ENCODE data around the gene TGM1. TPM values are rescaled to one million over a fixed set of nuclear protein-coding genes. Genes with fewer than 3 reads are reported as not detected.

TGM1 gene
- total and polyA plus RNA-seq, 7 donors, result 0.33 to 2.7 (median 0.89) TPM; not detected in 1

DNA sequence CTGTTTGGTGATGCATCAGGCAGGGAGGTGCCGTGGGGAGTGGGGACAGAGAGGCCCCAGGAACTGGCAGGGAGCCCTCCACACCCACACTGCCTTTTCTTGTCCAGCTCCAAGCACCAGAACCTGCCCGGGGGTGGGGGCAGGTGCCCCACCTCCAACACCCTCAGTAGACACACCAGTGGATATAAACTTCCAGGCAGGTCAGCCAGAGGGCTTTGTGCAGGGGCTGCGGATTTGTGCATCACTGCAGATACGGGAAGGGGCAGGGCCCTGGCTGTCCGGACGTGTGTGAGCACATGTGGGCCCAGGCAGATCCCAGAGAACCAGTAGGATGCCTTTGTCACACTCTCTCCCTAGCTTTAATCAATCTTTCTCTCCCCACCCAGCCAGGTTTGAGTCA, 1.3 kb upstream of the TGM1 start:
- intact Hi-C loops (cut with DNase I), result no loop called here
- no peaks in the 10 kb centered on the region for H3K4me1 ChIP-seq
- TF ChIP-seq POLR2A (IDR thresholded peaks at IDR 0.05), result no peak
- TF ChIP-seq, protein P1, sequence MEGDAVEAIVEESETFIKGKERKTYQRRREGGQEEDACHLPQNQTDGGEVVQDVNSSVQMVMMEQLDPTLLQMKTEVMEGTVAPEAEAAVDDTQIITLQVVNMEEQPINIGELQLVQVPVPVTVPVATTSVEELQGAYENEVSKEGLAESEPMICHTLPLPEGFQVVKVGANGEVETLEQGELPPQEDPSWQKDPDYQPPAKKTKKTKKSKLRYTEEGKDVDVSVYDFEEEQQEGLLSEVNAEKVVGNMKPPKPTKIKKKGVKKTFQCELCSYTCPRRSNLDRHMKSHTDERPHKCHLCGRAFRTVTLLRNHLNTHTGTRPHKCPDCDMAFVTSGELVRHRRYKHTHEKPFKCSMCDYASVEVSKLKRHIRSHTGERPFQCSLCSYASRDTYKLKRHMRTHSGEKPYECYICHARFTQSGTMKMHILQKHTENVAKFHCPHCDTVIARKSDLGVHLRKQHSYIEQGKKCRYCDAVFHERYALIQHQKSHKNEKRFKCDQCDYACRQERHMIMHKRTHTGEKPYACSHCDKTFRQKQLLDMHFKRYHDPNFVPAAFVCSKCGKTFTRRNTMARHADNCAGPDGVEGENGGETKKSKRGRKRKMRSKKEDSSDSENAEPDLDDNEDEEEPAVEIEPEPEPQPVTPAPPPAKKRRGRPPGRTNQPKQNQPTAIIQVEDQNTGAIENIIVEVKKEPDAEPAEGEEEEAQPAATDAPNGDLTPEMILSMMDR (IDR thresholded peaks at IDR 0.05), result no peak
- TF ChIP-seq POLR2AphosphoS5 (IDR thresholded peaks at IDR 0.05), result no peak
- no peak for TF ChIP-seq EP300 (IDR thresholded peaks at IDR 0.05)
- no peak overlapping the region for H3K4me3 ChIP-seq
- H3K27me3 ChIP-seq, result no peaks in the 10 kb centered on the region
- peaks cover 0 to 38% (median 0%) of the 10 kb centered on the region in 4 donors for H3K36me3 ChIP-seq
- no peak for DNase-seq
- H3K9me3 ChIP-seq, result no peaks in the 10 kb centered on the region
- H3K27ac ChIP-seq, result no peak overlapping the region
- WGBS, 2 donors, result 89 to 90% methylated on average over 6 of the region's 6 CpGs

GRCh38 chr14:24263848-24264247, 871 bp upstream of the TGM1 start:
- H3K36me3 ChIP-seq, result peaks cover 0 to 34% (median 0%) of the 10 kb centered on the region in 4 donors
- no peaks in the 10 kb centered on the region for H3K4me1 ChIP-seq
- no peak for DNase-seq
- no peak overlapping the region for H3K4me3 ChIP-seq
- 71 to 82% methylated on average over 6 of the region's 6 CpGs for WGBS, 2 donors
- H3K9me3 ChIP-seq, result no peaks in the 10 kb centered on the region
- intact Hi-C loops (cut with DNase I), result no loop called here
- H3K27ac ChIP-seq, result no peak overlapping the region
- no peaks in the 10 kb centered on the region for H3K27me3 ChIP-seq
- no peak for TF ChIP-seq EP300 (IDR thresholded peaks at IDR 0.05)
- TF ChIP-seq, protein P1 (IDR thresholded peaks at IDR 0.05), result no peak
- TF ChIP-seq POLR2AphosphoS5 (IDR thresholded peaks at IDR 0.05), result no peak
- TF ChIP-seq POLR2A (IDR thresholded peaks at IDR 0.05), result no peak

GRCh38 chr14:24261969-24262327, 1.0 kb downstream of the TGM1 start:
- TF ChIP-seq POLR2AphosphoS5 (IDR thresholded peaks at IDR 0.05), result no peak
- TF ChIP-seq, protein P1 (IDR thresholded peaks at IDR 0.05), result no peak
- no peak for TF ChIP-seq POLR2A (IDR thresholded peaks at IDR 0.05)
- no peak for TF ChIP-seq EP300 (IDR thresholded peaks at IDR 0.05)
- WGBS, 2 donors, result 94 to 95% methylated on average over 19 of the region's 19 CpGs
- no peak for DNase-seq
- H3K27ac ChIP-seq, result no peak overlapping the region
- no peaks in the 10 kb centered on the region for H3K4me1 ChIP-seq
- no peaks in the 10 kb centered on the region for H3K27me3 ChIP-seq
- intact Hi-C loops (cut with DNase I), result no loop called here
- H3K9me3 ChIP-seq, result no peaks in the 10 kb centered on the region
- H3K36me3 ChIP-seq, result peaks cover 0 to 16% (median 0%) of the 10 kb centered on the region in 4 donors
- no peak overlapping the region for H3K4me3 ChIP-seq

GRCh38 chr14:24261256-24261968, 1.6 kb downstream of the TGM1 start:
- Histone ChIP-seq H3K27ac (no peak overlapping the region), H3K4me1 (no peaks in the 10 kb centered on the region), H3K27me3 (no peaks in the 10 kb centered on the region), H3K9me3 (no peaks in the 10 kb centered on the region), H3K36me3 (peaks cover 0 to 11% (median 0%) of the 10 kb centered on the region in 4 donors), H3K4me3 (no peak overlapping the region)
- no peak for DNase-seq
- intact Hi-C loops (cut with DNase I), result no loop called here
- TF ChIP-seq POLR2AphosphoS5 (IDR thresholded peaks at IDR 0.05) (no peak), POLR2A (IDR thresholded peaks at IDR 0.05) (no peak), EP300 (IDR thresholded peaks at IDR 0.05) (no peak)
- TF ChIP-seq, protein P1 (IDR thresholded peaks at IDR 0.05), result no peak
- 90 to 93% methylated on average over 20 of the region's 20 CpGs for WGBS, 2 donors

DNA sequence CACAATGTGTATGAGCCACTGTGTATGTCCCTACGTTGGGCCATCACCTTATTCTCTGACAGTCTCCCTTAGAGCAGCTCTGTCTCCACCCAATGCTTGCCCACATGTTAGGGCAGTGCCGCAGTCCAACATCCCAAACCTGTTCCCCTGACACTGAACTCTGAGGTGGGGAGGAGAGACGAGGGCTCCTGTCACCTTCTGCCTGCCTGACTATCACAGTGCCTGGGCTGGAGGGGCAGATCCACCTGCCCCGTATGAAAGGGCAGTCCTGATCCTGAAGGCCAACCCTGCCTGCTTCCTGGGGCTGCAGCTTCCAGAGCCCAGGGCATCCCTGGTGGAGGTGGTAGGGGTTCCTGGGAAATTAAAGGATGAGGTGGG, 2.2 kb downstream of the TGM1 start:
- 80 to 90% methylated on average over 4 of the region's 4 CpGs for WGBS, 2 donors
- intact Hi-C loops (cut with DNase I), result no loop called here
- H3K27me3 ChIP-seq, result no peaks in the 10 kb centered on the region
- no peaks in the 10 kb centered on the region for H3K4me1 ChIP-seq
- peaks cover 0 to 5% (median 0%) of the 10 kb centered on the region in 4 donors for H3K36me3 ChIP-seq
- no peak overlapping the region for H3K4me3 ChIP-seq
- no peaks in the 10 kb centered on the region for H3K9me3 ChIP-seq
- no peak for DNase-seq
- TF ChIP-seq EP300 (IDR thresholded peaks at IDR 0.05), result no peak
- TF ChIP-seq, protein P1 (IDR thresholded peaks at IDR 0.05), result no peak
- no peak overlapping the region for H3K27ac ChIP-seq

Measured in sigmoid colon (tissue), 7 donors.